ENCODE data around the gene DPAGT1.
A peak's percentile ranks its signal among the peaks of the same experiment; 100 is the strongest.
"Not testable (repeated sequence)": the region's sequence is repeated elsewhere in the genome, so short reads cannot be mapped to it uniquely, and the experiment has no call there.

The DPAGT1 gene

DNA sequence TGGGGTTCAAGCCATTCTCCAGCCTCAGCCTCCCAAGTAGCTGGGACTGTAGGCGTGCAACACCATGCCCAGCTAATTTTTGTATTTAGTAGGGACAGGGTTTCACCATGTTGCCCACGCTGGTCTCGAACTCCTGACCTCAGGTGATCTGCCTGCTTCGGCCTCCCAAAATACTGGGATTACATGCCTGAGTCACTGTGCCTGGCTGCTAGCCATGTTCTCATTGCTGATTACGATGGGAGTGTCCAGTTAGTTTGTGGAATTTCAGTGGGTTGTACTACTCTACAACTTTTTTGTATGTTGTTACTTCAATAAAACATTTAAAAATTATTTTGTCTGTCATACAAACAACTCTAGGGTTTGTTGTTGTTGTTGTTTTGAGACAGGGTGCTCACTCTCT is 38.9 kb downstream of the DPAGT1 start:
- no peaks in the 10 kb centered on the region for H3K9me3 Mint-ChIP-seq
- no peak overlapping the region for H3K4me3 Mint-ChIP-seq
- H3K27ac Mint-ChIP-seq = no peak overlapping the region
- TF ChIP-seq, protein P1, sequence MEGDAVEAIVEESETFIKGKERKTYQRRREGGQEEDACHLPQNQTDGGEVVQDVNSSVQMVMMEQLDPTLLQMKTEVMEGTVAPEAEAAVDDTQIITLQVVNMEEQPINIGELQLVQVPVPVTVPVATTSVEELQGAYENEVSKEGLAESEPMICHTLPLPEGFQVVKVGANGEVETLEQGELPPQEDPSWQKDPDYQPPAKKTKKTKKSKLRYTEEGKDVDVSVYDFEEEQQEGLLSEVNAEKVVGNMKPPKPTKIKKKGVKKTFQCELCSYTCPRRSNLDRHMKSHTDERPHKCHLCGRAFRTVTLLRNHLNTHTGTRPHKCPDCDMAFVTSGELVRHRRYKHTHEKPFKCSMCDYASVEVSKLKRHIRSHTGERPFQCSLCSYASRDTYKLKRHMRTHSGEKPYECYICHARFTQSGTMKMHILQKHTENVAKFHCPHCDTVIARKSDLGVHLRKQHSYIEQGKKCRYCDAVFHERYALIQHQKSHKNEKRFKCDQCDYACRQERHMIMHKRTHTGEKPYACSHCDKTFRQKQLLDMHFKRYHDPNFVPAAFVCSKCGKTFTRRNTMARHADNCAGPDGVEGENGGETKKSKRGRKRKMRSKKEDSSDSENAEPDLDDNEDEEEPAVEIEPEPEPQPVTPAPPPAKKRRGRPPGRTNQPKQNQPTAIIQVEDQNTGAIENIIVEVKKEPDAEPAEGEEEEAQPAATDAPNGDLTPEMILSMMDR (IDR thresholded peaks at IDR 0.05; ENCODE audit: unreplicated experiment in 3 of 3) = no peak
- peaks cover 29% of the 10 kb centered on the region for H3K4me1 Mint-ChIP-seq
- no peaks in the 10 kb centered on the region for H3K27me3 Mint-ChIP-seq (ENCODE audit: low read depth)
- no peaks in the 10 kb centered on the region for H3K36me3 Mint-ChIP-seq (ENCODE audit: low read depth)

DNA sequence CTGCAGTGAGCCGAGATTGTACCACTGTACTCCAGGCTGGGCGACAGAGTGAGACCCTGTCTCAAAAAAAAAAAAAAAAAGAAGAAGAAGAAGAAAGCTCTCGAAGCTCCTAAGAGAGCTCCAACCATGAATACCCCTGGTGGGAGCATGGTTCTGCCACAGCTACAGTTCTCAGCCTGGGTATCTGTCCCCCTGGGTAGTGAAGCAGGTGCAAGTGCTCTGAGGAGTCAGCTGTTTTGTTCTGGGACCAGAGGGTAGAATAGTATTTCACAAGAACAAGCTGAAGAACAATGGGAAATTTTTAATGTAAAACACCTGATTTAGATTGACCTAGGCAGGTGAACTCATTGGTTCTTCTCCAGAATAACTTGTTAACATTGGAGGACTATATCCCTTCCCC is 40.4 kb downstream of the DPAGT1 start:
- Mint-ChIP-seq H3K9me3 (no peaks in the 10 kb centered on the region), H3K4me1 (peaks cover 26% of the 10 kb centered on the region), H3K36me3 (ENCODE audit: low read depth) (no peaks in the 10 kb centered on the region), H3K4me3 (no peak overlapping the region), H3K27me3 (ENCODE audit: low read depth) (no peaks in the 10 kb centered on the region), H3K27ac (no peak overlapping the region)
- TF ChIP-seq, protein P1 (IDR thresholded peaks at IDR 0.05; ENCODE audit: unreplicated experiment in 3 of 3) = no peak

DNA sequence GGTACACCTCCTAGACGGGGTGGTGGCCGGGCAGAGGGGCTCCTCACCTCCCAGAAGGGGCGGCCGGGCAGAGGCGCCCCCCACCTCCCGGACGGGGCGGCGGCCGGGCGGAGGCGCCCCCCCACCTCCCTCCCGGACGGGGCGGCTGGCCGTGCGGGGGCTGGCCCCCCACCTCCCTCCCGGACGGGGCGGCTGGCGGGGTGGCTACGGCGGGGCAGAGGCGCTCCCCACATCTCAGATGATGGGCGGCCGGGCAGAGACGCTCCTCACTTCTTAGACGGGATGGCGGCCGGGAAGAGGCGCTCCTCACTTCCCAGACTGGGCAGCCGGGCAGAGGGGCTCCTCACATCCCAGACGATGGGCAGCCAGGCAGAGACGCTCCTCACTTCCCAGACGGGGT is 42.5 kb downstream of the DPAGT1 start:
- not testable (repeated sequence) for H3K9me3 Mint-ChIP-seq; H3K27me3 Mint-ChIP-seq (ENCODE audit: low read depth); H3K27ac Mint-ChIP-seq
- H3K36me3 Mint-ChIP-seq (ENCODE audit: low read depth) = peaks cover 17% of the 10 kb centered on the region
- peaks cover 24% of the 10 kb centered on the region for H3K4me1 Mint-ChIP-seq
- H3K4me3 Mint-ChIP-seq = peak overlapping the region in 1 of 3 experiments; percentile 61

DNA sequence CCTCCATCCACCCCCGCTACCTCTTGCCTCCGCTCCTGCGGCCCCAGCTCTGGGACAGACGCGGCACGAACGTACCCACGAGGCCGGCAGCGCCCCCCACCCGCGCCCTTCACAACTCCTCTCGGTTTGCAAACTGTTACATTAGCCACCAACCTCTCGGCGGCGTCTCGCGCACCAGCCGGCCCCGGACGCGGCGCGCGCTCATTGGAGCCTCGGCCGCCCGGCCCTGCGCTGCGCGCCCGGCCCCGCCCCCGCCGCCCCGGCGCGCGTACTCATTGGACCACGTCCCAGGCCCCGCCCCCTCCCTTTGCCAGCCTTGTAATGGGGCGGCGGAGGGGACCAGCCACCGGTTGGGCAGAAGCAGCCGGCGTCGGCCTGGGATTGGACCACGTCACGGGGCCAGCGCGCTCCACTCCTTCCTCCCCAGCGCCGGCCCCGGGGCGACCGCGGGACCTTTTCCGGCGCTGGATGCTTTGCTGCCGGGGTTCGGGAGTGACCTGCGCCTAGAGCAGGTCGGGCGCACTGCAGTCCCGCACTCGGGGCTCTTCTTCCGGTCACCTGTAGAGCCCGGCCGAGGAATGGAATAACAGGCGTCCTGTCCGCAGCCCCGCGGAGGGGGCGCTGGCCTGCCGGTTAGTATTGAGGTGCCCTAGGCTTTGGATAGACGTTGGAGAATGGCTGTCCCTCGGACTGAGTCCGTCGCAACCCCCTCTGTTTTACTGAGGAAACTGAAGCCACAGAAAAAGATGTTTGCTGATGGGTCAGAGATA is 44.5 kb downstream of the DPAGT1 start, which contains the start of gene HYOU1:
Gene HYOU1, minus strand, starts transcription at position 206 of the 770 bp plus-strand sequence. CDS start 1,045 bp downstream, outside the sequence.
- H3K4me1 Mint-ChIP-seq = peaks cover 31% of the 10 kb centered on the region
- peak within 1 kb of the TSS; percentile 59 to 94 (median 90) for H3K27ac Mint-ChIP-seq
- TF ChIP-seq, protein P1 (IDR thresholded peaks at IDR 0.05; ENCODE audit: unreplicated experiment in 3 of 3) = peak in 2 of 3 experiments; percentile 7 to 9
- no peaks in the 10 kb centered on the region for H3K9me3 Mint-ChIP-seq
- no peaks in the 10 kb centered on the region for H3K27me3 Mint-ChIP-seq (ENCODE audit: low read depth)
- peak within 1 kb of the TSS; percentile 92 to 99 (median 97) for H3K4me3 Mint-ChIP-seq
- H3K36me3 Mint-ChIP-seq (ENCODE audit: low read depth) = peaks cover 34% of the 10 kb centered on the region

DNA sequence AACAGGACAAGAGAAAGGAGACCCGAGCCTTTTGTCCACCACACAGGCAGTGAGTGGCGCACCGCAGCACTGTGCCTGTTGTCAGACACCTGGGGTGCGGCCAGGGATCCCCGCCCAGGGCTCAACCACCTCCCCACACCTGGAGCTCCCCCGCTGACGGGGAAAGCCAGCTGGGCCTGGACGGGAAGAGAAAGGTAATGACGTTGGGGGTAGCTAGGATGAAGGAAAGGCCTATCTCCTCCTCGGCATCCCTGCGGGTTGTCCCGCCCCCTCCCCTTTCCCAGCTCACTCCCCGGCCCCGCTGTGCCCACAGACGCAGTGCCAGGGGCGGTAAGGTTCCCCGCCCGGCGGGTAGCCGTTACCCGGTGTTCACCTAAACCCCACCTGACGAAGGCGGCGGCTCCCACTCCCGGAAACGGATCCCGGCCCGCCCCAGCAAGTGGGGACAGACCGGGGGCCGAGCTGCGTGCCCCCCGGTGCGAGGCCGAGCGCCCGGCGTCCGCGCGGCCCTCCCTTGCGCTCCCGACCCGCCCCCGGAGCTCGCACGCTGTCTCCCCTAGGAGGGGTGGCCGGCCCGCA is 45.1 kb downstream of the DPAGT1 start:
- Mint-ChIP-seq H3K9me3 (no peaks in the 10 kb centered on the region), H3K27ac (peak overlapping the region; percentile 55 to 94 (median 90)), H3K4me1 (peaks cover 31% of the 10 kb centered on the region), H3K36me3 (ENCODE audit: low read depth) (peaks cover 38% of the 10 kb centered on the region), H3K27me3 (ENCODE audit: low read depth) (no peaks in the 10 kb centered on the region), H3K4me3 (peak overlapping the region; percentile 92 to 99 (median 97))
- TF ChIP-seq, protein P1 (IDR thresholded peaks at IDR 0.05; ENCODE audit: unreplicated experiment in 3 of 3) = no peak

DNA sequence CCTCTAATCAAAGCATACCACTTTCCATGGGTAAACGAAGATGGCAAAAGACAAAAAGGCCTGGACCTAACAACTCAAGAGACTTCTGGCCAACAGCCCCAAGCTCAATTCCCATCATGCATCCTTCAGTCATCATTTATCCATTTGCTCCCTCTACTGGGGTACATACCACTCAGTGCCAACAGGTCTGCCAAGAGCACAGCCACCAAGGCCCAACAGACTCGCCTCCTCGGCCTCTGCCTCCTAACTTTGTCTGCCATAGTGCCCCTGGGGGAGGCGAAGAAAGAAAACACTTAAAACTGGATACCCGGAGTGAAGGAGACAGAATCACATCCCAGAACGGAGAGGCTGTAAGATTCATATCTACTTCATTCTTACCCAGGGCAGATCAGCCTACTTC is 45.8 kb downstream of the DPAGT1 start:
- Mint-ChIP-seq H3K9me3 (no peaks in the 10 kb centered on the region), H3K36me3 (ENCODE audit: low read depth) (peaks cover 44% of the 10 kb centered on the region), H3K4me3 (peak overlapping the region; percentile 89 to 99 (median 92)), H3K4me1 (peaks cover 27% of the 10 kb centered on the region), H3K27ac (peak overlapping the region; percentile 27 to 88 (median 59)), H3K27me3 (ENCODE audit: low read depth) (no peaks in the 10 kb centered on the region)
- TF ChIP-seq, protein P1 (IDR thresholded peaks at IDR 0.05; ENCODE audit: unreplicated experiment in 3 of 3) = no peak

Measured in nephron (organoid).